Ramos (cell line): ENCODE measurements around the gene THSD7A.

ENCODE experiments used
- in situ Hi-C: fragments of 300-500 bp; cut with MboI; formaldehyde crosslinking; loops from one replicate; pipeline ENCODE4 v1.14.3; 2022; ENCODE audit warnings: low sequenced_read_pairs; ENCODE audit not compliant: unreplicated experiment

Gene THSD7A

GRCh38 chr7:11358637-11359036 is 473.4 kb downstream of the THSD7A start:
- in situ Hi-C loops, result no loop called here

DNA sequence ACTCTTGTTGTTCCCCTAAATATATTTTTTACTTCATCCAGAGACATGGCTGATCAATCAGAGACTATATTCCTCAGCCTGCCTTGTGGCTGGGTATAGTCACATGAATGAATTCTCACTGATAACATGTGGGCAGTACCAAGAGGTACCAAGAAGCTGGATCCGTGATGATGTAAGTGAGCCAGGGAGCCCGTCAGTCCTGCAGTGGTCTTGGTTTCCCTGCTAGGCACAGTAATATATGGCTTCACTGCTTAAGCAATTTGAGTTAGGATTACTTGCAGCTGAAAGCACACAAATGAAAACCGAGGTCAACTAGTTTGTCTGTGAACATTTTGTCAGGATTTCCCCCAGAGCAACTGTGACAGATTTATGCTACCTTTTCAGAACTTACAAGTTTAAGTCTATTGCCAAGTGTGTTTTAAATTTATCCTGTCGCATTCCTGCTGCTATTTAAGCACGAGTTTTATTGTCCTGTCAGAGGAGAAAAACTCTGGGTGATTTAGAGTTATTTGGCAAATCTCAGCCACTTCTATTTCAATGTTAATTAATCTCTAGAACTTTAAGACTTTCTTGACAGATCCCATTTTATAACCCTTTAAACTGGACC is 476.5 kb downstream of the THSD7A start:
- in situ Hi-C loops, result no loop called here

- in situ Hi-C loops, result no loop called here
Measured at GRCh38 chr7:11346302-11346701, 485.7 kb downstream of the THSD7A start.

- in situ Hi-C loops, result no loop called here
Measured at GRCh38 chr7:11345621-11346020, 486.4 kb downstream of the THSD7A start.

DNA sequence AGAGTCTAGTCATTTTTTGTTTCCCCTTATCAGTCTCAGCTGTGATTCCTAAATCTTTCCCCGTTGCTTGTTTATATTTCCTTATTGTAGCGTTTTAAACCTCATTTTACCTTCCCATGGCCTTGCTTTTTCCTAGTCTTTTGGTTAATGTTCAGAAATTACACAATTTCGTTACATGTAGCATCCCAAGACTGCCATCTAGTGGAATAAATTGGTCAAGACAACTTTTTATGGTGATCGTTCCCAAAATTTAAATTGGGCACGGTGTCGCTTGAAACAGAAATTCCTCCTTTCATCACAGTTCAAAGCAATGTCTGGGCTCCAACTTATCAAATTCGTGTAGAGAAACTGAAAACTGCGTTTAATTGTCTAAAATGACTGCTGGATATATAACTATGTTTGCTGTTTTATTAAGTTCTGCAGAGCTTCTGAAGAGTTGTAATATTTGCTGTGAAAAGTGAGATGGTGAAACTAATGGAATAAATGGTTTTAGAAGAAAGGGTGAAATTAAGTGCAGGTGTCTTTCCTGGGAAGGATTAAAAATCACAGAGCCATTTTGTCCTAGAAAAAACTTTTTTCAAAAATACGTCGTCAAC is 488.1 kb downstream of the THSD7A start:
- in situ Hi-C loops, result no loop called here

DNA sequence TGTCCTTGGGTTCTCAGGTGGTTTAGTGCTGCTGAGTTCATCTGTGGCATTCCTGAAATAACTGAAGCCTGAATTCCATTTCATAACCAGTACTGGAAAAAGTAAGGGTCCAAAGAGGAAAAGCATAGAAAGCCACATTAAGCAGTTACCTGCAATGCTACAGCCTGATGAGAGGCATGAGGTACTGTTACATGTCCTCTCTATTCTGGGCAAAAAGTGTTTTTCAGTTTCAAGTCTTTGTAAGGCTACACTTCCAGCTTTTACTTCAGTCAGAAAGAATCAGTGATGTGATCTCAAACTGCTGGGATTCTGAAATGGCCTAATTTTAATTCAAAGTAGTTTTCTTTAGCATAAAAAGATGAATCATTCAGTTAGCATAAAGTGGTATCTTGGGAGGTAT is 488.9 kb downstream of the THSD7A start:
- in situ Hi-C loops, result no loop called here

- in situ Hi-C loops, result no loop called here
Measured at GRCh38 chr7:11341285-11341944, 490.6 kb downstream of the THSD7A start.

DNA sequence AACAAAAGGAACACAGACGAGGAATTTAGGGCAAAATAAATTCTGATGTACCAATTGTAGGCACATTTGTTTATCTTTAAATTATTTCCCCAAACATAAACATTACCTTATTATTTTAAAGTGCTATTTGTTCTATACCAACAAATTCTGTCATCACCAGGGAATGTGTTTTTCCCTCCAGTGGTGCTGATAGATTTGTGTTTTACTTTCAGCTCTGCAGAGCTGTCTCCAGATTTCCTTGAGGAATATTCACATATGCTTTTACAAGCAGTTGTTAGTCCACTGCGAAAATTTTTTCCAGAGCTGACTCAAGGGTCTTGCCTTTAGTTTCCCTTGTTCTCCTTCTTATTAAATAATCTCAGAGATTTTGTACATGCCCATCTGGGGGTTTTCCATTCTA is 495.6 kb downstream of the THSD7A start:
- in situ Hi-C loops, result no loop called here

- in situ Hi-C loops, result no loop called here
Measured at GRCh38 chr7:11335947-11336346, 496.1 kb downstream of the THSD7A start.

DNA sequence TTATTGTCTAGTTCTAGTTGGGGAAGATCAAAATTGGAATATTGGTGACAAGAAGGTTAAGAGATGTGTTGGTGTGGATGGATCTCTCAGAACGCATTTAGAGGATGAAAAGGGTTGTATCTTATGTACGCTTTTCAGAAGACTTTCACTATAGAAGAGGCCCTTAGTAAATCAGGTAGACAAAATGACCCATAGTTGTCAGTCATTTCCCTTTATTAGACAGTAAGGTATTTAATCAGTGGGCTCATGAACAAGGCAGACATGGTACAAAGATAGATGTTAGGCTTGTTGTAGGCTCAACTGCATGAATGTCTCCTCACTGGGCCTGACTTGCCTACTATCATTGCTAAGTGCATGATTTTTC is 499.2 kb downstream of the THSD7A start:
- in situ Hi-C loops, result no loop called here

- in situ Hi-C loops, result no loop called here
Measured at GRCh38 chr7:11332186-11332864, 499.7 kb downstream of the THSD7A start.

- in situ Hi-C loops, result no loop called here
Measured at GRCh38 chr7:11331128-11332102, 500.6 kb downstream of the THSD7A start.

- in situ Hi-C loops, result no loop called here
Measured at GRCh38 chr7:11330717-11331116, 501.3 kb downstream of the THSD7A start.

- in situ Hi-C loops, result no loop called here
Measured at GRCh38 chr7:11330208-11330607, 501.8 kb downstream of the THSD7A start.

DNA sequence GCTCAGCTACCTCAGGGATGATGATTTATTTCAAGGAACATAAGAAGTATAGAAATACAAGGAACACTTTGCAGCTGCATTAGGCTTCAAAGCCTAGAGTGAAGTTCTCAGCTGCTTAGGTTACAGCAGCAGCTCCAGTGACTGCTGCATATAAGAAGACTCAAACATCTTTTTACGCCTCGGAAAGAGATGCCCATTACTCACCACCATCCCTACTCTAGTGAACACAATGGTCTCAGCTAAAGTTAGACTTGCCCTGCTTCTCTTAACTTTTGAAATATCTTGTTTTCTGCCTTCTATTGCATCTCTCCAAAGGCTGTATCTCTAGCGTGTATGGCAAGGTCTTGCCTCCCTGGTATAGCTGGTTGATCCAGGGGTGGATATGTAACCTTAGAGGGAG is 502.4 kb downstream of the THSD7A start:
- in situ Hi-C loops, result no loop called here

DNA sequence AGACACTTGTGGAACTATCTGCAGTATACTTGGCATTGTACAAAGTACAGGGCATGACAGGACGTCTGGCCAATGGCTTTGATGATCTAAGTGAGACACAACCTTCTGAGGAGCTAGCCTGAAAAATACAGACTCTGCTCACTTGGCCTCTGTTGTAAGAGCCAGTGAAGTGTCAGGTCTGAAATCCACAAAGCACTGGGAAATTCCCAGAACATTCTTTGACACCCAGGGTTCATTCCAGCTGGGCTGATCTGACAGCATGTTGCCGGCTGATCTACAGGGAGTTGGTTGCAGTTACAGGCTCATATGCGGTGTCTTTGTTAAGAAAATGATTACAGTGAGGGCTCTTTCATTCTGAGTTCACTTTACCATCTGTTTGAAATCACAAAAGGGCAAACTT is 503.7 kb downstream of the THSD7A start:
- in situ Hi-C loops, result no loop called here

DNA sequence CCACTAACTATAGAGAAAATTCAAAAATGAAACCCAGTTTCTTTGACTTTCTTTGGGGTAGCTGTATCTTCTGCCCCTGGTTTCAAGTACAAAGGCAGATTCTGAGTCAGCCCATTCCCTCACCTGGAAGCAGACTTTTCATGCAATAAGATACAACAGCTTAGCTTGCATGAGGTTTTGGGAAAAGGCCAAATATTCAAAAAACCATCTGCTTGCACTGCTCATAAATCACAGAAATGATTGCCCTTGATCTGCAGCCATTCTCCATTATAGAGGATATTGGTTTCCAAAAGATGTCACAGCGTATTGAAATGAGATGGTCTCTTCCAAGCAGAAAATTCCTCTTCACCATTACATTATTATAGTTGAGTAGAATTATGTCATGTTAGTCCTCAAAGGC is 504.4 kb downstream of the THSD7A start:
- in situ Hi-C loops, result no loop called here
